ACHN (cell line): ENCODE data around the gene MNT.

Experiments
- DNase-seq: peaks from one replicate; pipeline ENCODE4 v3.0.0-alpha.2; 2015
- in situ Hi-C: cut with HindIII; loops from 2 replicates; pipeline ENCODE4 v1.10.0; 2017; ENCODE audit warnings: low sequenced_read_pairs, low pct_ligation_motif_present, low pct_unique_long_range_greater_than_20kb

Gene MNT

GRCh38 chr17:2420176-2420575 lies 19.3 kb upstream of the MNT start:
- in situ Hi-C loops = no loop called here
- DNase-seq = no peak

GRCh38 chr17:2419486-2419885 lies 18.6 kb upstream of the MNT start:
- in situ Hi-C loops = no loop called here
- no peak for DNase-seq

GRCh38 chr17:2418572-2418971 lies 17.7 kb upstream of the MNT start:
- in situ Hi-C loops = no loop called here
- no peak for DNase-seq

- DNase-seq = peak; percentile 86
- in situ Hi-C loops = no loop called here
Observed at GRCh38 chr17:2416010-2416734, 15.3 kb upstream of the MNT start.

- in situ Hi-C loops = no loop called here
- no peak for DNase-seq
Observed at GRCh38 chr17:2415081-2415480, 14.2 kb upstream of the MNT start.

- in situ Hi-C loops = no loop called here
- no peak for DNase-seq
Observed at GRCh38 chr17:2414446-2415064, 13.7 kb upstream of the MNT start.

- peak; percentile 42 for DNase-seq
- in situ Hi-C loops = no loop called here
Observed at GRCh38 chr17:2412561-2413021, 11.7 kb upstream of the MNT start.

- no peak for DNase-seq
- in situ Hi-C loops = no loop called here
Observed at GRCh38 chr17:2410951-2411350, 10.1 kb upstream of the MNT start.

GRCh38 chr17:2406903-2407790 lies 6.3 kb upstream of the MNT start:
- in situ Hi-C loops = no loop called here
- DNase-seq = peak; percentile 95

- in situ Hi-C loops = no loop called here
- no peak for DNase-seq
Observed at GRCh38 chr17:2406271-2406902, 5.5 kb upstream of the MNT start.

- DNase-seq = peak; percentile 71
- in situ Hi-C loops = no loop called here
Observed at GRCh38 chr17:2405247-2405926, 4.5 kb upstream of the MNT start.

GRCh38 chr17:2403044-2403443 lies 2.2 kb upstream of the MNT start:
- DNase-seq = no peak
- in situ Hi-C loops = no loop called here

GRCh38 chr17:2402544-2402943 lies 1.7 kb upstream of the MNT start:
- in situ Hi-C loops = no loop called here
- no peak for DNase-seq

- in situ Hi-C loops = no loop called here
- peak; percentile 100 for DNase-seq
Observed at GRCh38 chr17:2401426-2402221, 764 bp upstream of the MNT start.

- peak; percentile 63 for DNase-seq
- in situ Hi-C loops = no loop called here
Observed at GRCh38 chr17:2400474-2400866, 390 bp downstream of the MNT start.

GRCh38 chr17:2399572-2400473 lies 1.0 kb downstream of the MNT start:
- peak; percentile 97 for DNase-seq
- in situ Hi-C loops = no loop called here
